ENCODE data around the gene IL18RAP. TPM values are rescaled to one million over a fixed set of nuclear protein-coding genes. Genes with fewer than 3 reads are reported as not detected.

IL18RAP gene
- total and polyA plus RNA-seq, 4 donors = 1.00 to 34.0 (median 7.5) TPM

GRCh38 chr2:102417946-102418345 lies 5.0 kb upstream of the IL18RAP start:
- 79% methylated on average over 1 of the region's 1 CpG for WGBS, 2 donors
- no peak overlapping the region for H3K9ac ChIP-seq (ENCODE audit: insufficient read depth in 1 of 2, low read length in 2 of 2)
- H3K27me3 ChIP-seq (ENCODE audit: control insufficient read depth in 3 of 3, insufficient read depth in 3 of 3, low read length in 2 of 3) = no peaks in the 10 kb centered on the region
- DNase-seq (no peak), ATAC-seq (ENCODE audit: insufficient read depth, low FRiP score) (no peak)
- no peak for TF ChIP-seq CTCF (IDR thresholded peaks at IDR 0.05; ENCODE audit: control extremely low read depth, extremely low read depth)
- no peak overlapping the region for H3K27ac ChIP-seq (ENCODE audit: low read depth in 1 of 2, low read length in 1 of 2)
- H3K36me3 ChIP-seq (ENCODE audit: control insufficient read depth in 4 of 4, insufficient read depth in 4 of 4, low read length in 4 of 4) = no peaks in the 10 kb centered on the region
- H3K9me3 ChIP-seq (ENCODE audit: control insufficient read depth in 4 of 4, insufficient read depth in 3 of 4, low read length in 3 of 4) = no peaks in the 10 kb centered on the region
- no peak overlapping the region for H3K4me3 ChIP-seq
- H3K4me1 ChIP-seq (ENCODE audit: control insufficient read depth in 5 of 5, insufficient read depth in 5 of 5, low read length in 5 of 5) = no peaks in the 10 kb centered on the region

- H3K27ac ChIP-seq (ENCODE audit: low read depth in 1 of 2, low read length in 1 of 2) = no peak overlapping the region
- H3K9ac ChIP-seq (ENCODE audit: insufficient read depth in 1 of 2, low read length in 2 of 2) = no peak overlapping the region
- no peak for TF ChIP-seq CTCF (IDR thresholded peaks at IDR 0.05; ENCODE audit: control extremely low read depth, extremely low read depth)
- H3K4me3 ChIP-seq = no peak overlapping the region
- H3K9me3 ChIP-seq (ENCODE audit: control insufficient read depth in 4 of 4, insufficient read depth in 3 of 4, low read length in 3 of 4) = no peaks in the 10 kb centered on the region
- no peaks in the 10 kb centered on the region for H3K4me1 ChIP-seq (ENCODE audit: control insufficient read depth in 5 of 5, insufficient read depth in 5 of 5, low read length in 5 of 5)
- no peaks in the 10 kb centered on the region for H3K36me3 ChIP-seq (ENCODE audit: control insufficient read depth in 4 of 4, insufficient read depth in 4 of 4, low read length in 4 of 4)
- ATAC-seq (ENCODE audit: insufficient read depth, low FRiP score) = no peak
- WGBS, 2 donors = 20 to 45% methylated on average over 2 of the region's 2 CpGs
- H3K27me3 ChIP-seq (ENCODE audit: control insufficient read depth in 3 of 3, insufficient read depth in 3 of 3, low read length in 2 of 3) = no peaks in the 10 kb centered on the region
- DNase-seq = no peak
These were observed 4.5 kb upstream of the IL18RAP start for GRCh38 chr2:102418421-102418961.

- no peaks in the 10 kb centered on the region for H3K36me3 ChIP-seq (ENCODE audit: control insufficient read depth in 4 of 4, insufficient read depth in 4 of 4, low read length in 4 of 4)
- no peak overlapping the region for H3K4me3 ChIP-seq
- TF ChIP-seq CTCF (IDR thresholded peaks at IDR 0.05; ENCODE audit: control extremely low read depth, extremely low read depth) = no peak
- ATAC-seq (ENCODE audit: insufficient read depth, low FRiP score) (no peak), DNase-seq (no peak)
- H3K9ac ChIP-seq (ENCODE audit: insufficient read depth in 1 of 2, low read length in 2 of 2) = no peak overlapping the region
- H3K27me3 ChIP-seq (ENCODE audit: control insufficient read depth in 3 of 3, insufficient read depth in 3 of 3, low read length in 2 of 3) = no peaks in the 10 kb centered on the region
- no peaks in the 10 kb centered on the region for H3K9me3 ChIP-seq (ENCODE audit: control insufficient read depth in 4 of 4, insufficient read depth in 3 of 4, low read length in 3 of 4)
- no peak overlapping the region for H3K27ac ChIP-seq (ENCODE audit: low read depth in 1 of 2, low read length in 1 of 2)
- H3K4me1 ChIP-seq (ENCODE audit: control insufficient read depth in 5 of 5, insufficient read depth in 5 of 5, low read length in 5 of 5) = no peaks in the 10 kb centered on the region
- WGBS, 2 donors = 87 to 96% methylated on average over 4 of the region's 4 CpGs
These were observed 2.7 kb upstream of the IL18RAP start for GRCh38 chr2:102420290-102420689.
